Transverse colon (tissue), 4 donors: Measurements from ENCODE around the gene LMF1.

Experiments
- EP300 ChIP-seq: sonication (generic); formaldehyde crosslinking; IDR thresholded peaks from one replicate; pipeline ENCODE4 v1.6.1; 2017; ENCODE audit warnings: antibody characterized with exemption, low read depth
- POLR2A ChIP-seq: fragments of 450-650 bp; IDR thresholded peaks from one replicate; pipeline ENCODE4 v1.6.1; 2016; ENCODE audit warnings: antibody characterized with exemption, mild to moderate bottlenecking, moderate library complexity
- POLR2AphosphoS5 ChIP-seq, 3 donors: sonication (generic); formaldehyde crosslinking; IDR thresholded peaks; one replicate each; pipeline ENCODE4 v1.6.1; 2016; ENCODE audit warnings: antibody characterized with exemption in 3 of 3
- TF ChIP-seq, protein P1 (sequence below), 5 experiments: fragments of 200-600 bp in 3 of 5; fragments of 450-650 bp in 2 of 5; sonication (generic) in 3 of 5; IDR thresholded peaks; 1 replicate in 2 of 5; 2 replicates in 3 of 5; pipeline ENCODE4 v1.5.1; 2016 to 2017; ENCODE audit warnings: antibody characterized with exemption in 5 of 5, inconsistent platforms in 3 of 5, mild to moderate bottlenecking in 2 of 5, moderate library complexity in 1 of 5

- TF ChIP-seq, protein P1, sequence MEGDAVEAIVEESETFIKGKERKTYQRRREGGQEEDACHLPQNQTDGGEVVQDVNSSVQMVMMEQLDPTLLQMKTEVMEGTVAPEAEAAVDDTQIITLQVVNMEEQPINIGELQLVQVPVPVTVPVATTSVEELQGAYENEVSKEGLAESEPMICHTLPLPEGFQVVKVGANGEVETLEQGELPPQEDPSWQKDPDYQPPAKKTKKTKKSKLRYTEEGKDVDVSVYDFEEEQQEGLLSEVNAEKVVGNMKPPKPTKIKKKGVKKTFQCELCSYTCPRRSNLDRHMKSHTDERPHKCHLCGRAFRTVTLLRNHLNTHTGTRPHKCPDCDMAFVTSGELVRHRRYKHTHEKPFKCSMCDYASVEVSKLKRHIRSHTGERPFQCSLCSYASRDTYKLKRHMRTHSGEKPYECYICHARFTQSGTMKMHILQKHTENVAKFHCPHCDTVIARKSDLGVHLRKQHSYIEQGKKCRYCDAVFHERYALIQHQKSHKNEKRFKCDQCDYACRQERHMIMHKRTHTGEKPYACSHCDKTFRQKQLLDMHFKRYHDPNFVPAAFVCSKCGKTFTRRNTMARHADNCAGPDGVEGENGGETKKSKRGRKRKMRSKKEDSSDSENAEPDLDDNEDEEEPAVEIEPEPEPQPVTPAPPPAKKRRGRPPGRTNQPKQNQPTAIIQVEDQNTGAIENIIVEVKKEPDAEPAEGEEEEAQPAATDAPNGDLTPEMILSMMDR (IDR thresholded peaks at IDR 0.05), result no peak
- no peak for TF ChIP-seq POLR2AphosphoS5 (IDR thresholded peaks at IDR 0.05)
- TF ChIP-seq POLR2A, result no peak
- TF ChIP-seq EP300, result no peak
Observed at GRCh38 chr16:1008085-1008484, 37.3 kb upstream of the LMF1 start.
